Inflammatory macrophage (primary cell): ENCODE data around the gene OSBPL6.
"Not testable (repeated sequence)": the region's sequence is repeated elsewhere in the genome, so short reads cannot be mapped to it uniquely, and the experiment has no call there.

Source experiments
- DNase-seq, 2 donors: peaks; one replicate each; pipeline ENCODE4 v3.0.0-alpha.2; 2020 to 2022

OSBPL6 gene

GRCh38 chr2:178307650-178308049, 113.3 kb downstream of the OSBPL6 start:
- DNase-seq, result no peak

GRCh38 chr2:178309541-178309940, 115.2 kb downstream of the OSBPL6 start:
- DNase-seq, result no peak

GRCh38 chr2:178315078-178315477, 120.8 kb downstream of the OSBPL6 start:
- no peak for DNase-seq

- no peak for DNase-seq
Observed at GRCh38 chr2:178315488-178315948, 121.2 kb downstream of the OSBPL6 start.

- DNase-seq, result no peak
Observed at GRCh38 chr2:178317811-178318210, 123.5 kb downstream of the OSBPL6 start.

- no peak for DNase-seq
Observed at GRCh38 chr2:178320011-178320585, 125.8 kb downstream of the OSBPL6 start.

GRCh38 chr2:178322068-178322467, 127.8 kb downstream of the OSBPL6 start:
- DNase-seq, result no peak

- not testable (repeated sequence) for DNase-seq
Observed at GRCh38 chr2:178323331-178323730, 129.0 kb downstream of the OSBPL6 start.

GRCh38 chr2:178324077-178324476, 129.8 kb downstream of the OSBPL6 start:
- DNase-seq, result no peak

GRCh38 chr2:178325268-178325667, 131.0 kb downstream of the OSBPL6 start:
- DNase-seq, result no peak

GRCh38 chr2:178327516-178327915, 133.2 kb downstream of the OSBPL6 start:
- no peak for DNase-seq

GRCh38 chr2:178328037-178328436, 133.7 kb downstream of the OSBPL6 start:
- no peak for DNase-seq

- no peak for DNase-seq
Observed at GRCh38 chr2:178330175-178331017, 136.1 kb downstream of the OSBPL6 start.

GRCh38 chr2:178331474-178332432, 137.4 kb downstream of the OSBPL6 start:
- DNase-seq, result no peak

GRCh38 chr2:178333851-178334250, 139.5 kb downstream of the OSBPL6 start:
- DNase-seq, result no peak

- no peak for DNase-seq
Observed at GRCh38 chr2:178335230-178335629, 140.9 kb downstream of the OSBPL6 start.

GRCh38 chr2:178344121-178344520, 149.8 kb downstream of the OSBPL6 start:
- no peak for DNase-seq

- DNase-seq, result no peak
Observed at GRCh38 chr2:178345951-178346350, 151.6 kb downstream of the OSBPL6 start.

GRCh38 chr2:178350051-178350450, 155.7 kb downstream of the OSBPL6 start:
- no peak for DNase-seq

GRCh38 chr2:178357704-178358103, 163.4 kb downstream of the OSBPL6 start:
- DNase-seq, result not testable (repeated sequence)

GRCh38 chr2:178359192-178359912, 165.0 kb downstream of the OSBPL6 start:
- no peak for DNase-seq

GRCh38 chr2:178361588-178361987, 167.3 kb downstream of the OSBPL6 start:
- no peak for DNase-seq
